Upper lobe of right lung (tissue), 1 donor: ENCODE data around the gene NHERF1. TPM values are rescaled to one million over a fixed set of nuclear protein-coding genes. Genes with fewer than 3 reads are reported as not detected.

Experiments
- ATAC-seq: fragments of 200-7000 bp; cut with Tn5 transposase; one replicate; pipeline ENCODE4 v1.9.1; 2020; ENCODE audit warnings: mild to moderate bottlenecking, moderate library complexity
- DNase-seq: peaks from one replicate; pipeline ENCODE4 v3.0.0-alpha.2; 2020
- H3K27ac ChIP-seq: fragments of 200-600 bp; one replicate; pipeline ENCODE4 v1.8.0; 2022
- H3K27me3 ChIP-seq: fragments of 200-600 bp; one replicate; pipeline ENCODE4 v1.8.0; 2022; ENCODE audit warnings: mild to moderate bottlenecking
- H3K36me3 ChIP-seq: fragments of 200-600 bp; one replicate; pipeline ENCODE4 v1.8.0; 2022
- H3K4me1 ChIP-seq: fragments of 200-600 bp; one replicate; pipeline ENCODE4 v1.8.0; 2022
- H3K4me3 ChIP-seq: fragments of 200-600 bp; one replicate; pipeline ENCODE4 v1.8.0; 2022; ENCODE audit warnings: mild to moderate bottlenecking
- H3K9me3 ChIP-seq: fragments of 200-600 bp; one replicate; pipeline ENCODE4 v1.8.0; 2022
- CTCF ChIP-seq: fragments of 200-600 bp; IDR thresholded peaks from one replicate; pipeline ENCODE4 v1.8.0; 2022; ENCODE audit warnings: antibody characterized with exemption
- intact Hi-C: fragments of 100-400 bp; cut with DNase I; formaldehyde crosslinking; loops from one replicate; pipeline ENCODE4 v1.11.0; 2022
- total RNA-seq: library from RNA; stranded (reverse); fragmentation: NEBNext Ultra II Directional; extraction: Animal tissue kit (Norgen Biotek cat#: 25700); gene quantifications from one replicate; pipeline ENCODE4 v1.2.1, GENCODE V29; 2021
- donor health status: DM: no; HTN: yes; CAD: no; lungs with severe emphysema.

NHERF1 gene
- total RNA-seq, 1 donor from 2014 or later: 28.4 TPM

GRCh38 chr17:74808714-74809430 lies 60.4 kb downstream of the NHERF1 start:
- Histone ChIP-seq H3K4me3 (no peak overlapping the region), H3K27ac (no peak overlapping the region), H3K4me1 (peaks cover 15% of the 10 kb centered on the region), H3K36me3 (no peaks in the 10 kb centered on the region), H3K27me3 (no peaks in the 10 kb centered on the region), H3K9me3 (no peaks in the 10 kb centered on the region)
- TF ChIP-seq CTCF: no peak
- no peak for ATAC-seq
- DNase-seq: no peak
- intact Hi-C loops: no loop called here

GRCh38 chr17:74810699-74811485 lies 62.5 kb downstream of the NHERF1 start:
- intact Hi-C loops: no loop called here
- Histone ChIP-seq H3K4me3 (no peak overlapping the region), H3K9me3 (no peaks in the 10 kb centered on the region), H3K4me1 (peaks cover 19% of the 10 kb centered on the region), H3K36me3 (no peaks in the 10 kb centered on the region), H3K27me3 (no peaks in the 10 kb centered on the region), H3K27ac (no peak overlapping the region)
- DNase-seq (no peak), ATAC-seq (no peak)
- TF ChIP-seq CTCF: no peak

- H3K4me1 ChIP-seq: peaks cover 19% of the 10 kb centered on the region
- no peaks in the 10 kb centered on the region for H3K9me3 ChIP-seq
- DNase-seq (peak; percentile 75), ATAC-seq (peak; percentile 75)
- TF ChIP-seq CTCF: no peak
- intact Hi-C loops: no loop called here
- H3K4me3 ChIP-seq: peak overlapping the region; percentile 25
- no peak overlapping the region for H3K27ac ChIP-seq
- no peaks in the 10 kb centered on the region for H3K27me3 ChIP-seq
- H3K36me3 ChIP-seq: peaks cover 4% of the 10 kb centered on the region
These were observed 63.9 kb downstream of the NHERF1 start for GRCh38 chr17:74812109-74813009.

GRCh38 chr17:74814453-74814852 lies 66.0 kb downstream of the NHERF1 start:
- DNase-seq: no peak
- H3K27me3 ChIP-seq: no peaks in the 10 kb centered on the region
- H3K4me3 ChIP-seq: no peak overlapping the region
- no peak for TF ChIP-seq CTCF
- intact Hi-C loops: no loop called here
- no peaks in the 10 kb centered on the region for H3K9me3 ChIP-seq
- no peak for ATAC-seq
- peaks cover 8% of the 10 kb centered on the region for H3K36me3 ChIP-seq
- H3K27ac ChIP-seq: no peak overlapping the region
- peaks cover 19% of the 10 kb centered on the region for H3K4me1 ChIP-seq

- Histone ChIP-seq H3K27ac (no peak overlapping the region), H3K27me3 (no peaks in the 10 kb centered on the region), H3K4me1 (peaks cover 19% of the 10 kb centered on the region), H3K9me3 (no peaks in the 10 kb centered on the region), H3K36me3 (peaks cover 14% of the 10 kb centered on the region), H3K4me3 (no peak overlapping the region)
- DNase-seq (no peak), ATAC-seq (no peak)
- TF ChIP-seq CTCF: no peak
- intact Hi-C loops: no loop called here
These were observed 66.6 kb downstream of the NHERF1 start for GRCh38 chr17:74815067-74815466.
